GM19351 (cell line): ENCODE measurements around the gene URM1.

Experiments used
- ATAC-seq: cut with Tn5 transposase; IDR thresholded peaks from one replicate; pipeline ENCODE4 v1.9.1; 2021; ENCODE audit warnings: mild to moderate bottlenecking, moderate library complexity; ENCODE audit not compliant: unreplicated experiment

Gene URM1

DNA sequence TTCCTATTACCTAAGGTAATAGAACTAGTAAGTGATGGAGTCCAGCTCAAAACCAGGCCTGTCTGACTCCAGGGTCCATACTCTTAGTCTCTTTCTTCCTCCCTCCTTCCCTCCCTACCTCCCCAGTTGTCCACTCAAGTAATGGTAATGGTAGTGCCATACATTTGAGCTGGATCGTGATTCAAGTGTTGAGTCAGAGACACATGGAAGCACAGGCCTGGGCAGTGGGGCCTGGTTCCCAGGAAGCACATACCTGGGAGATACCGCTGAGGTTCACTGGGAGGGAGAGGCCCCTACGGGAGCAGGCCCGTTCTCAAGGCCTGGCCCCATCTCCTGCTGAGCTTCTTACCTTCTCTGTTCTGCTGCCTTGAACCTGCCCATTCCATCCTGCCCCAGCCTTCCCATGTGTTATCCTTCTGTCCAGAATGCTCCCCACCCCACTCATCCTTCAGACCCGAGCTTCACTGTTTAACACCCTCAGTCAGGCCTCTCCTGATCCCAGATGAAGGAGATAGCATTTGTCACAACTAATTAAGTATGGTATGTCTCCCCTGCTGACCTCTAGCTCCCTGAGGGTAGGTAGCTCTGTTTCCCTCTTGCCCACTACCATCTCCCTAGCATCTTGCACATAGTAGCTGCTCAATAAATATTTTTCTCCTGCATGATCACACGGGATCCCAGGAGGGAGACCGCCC lies 13.8 kb downstream of the URM1 start:
- ATAC-seq, result no peak

GRCh38 chr9:128385496-128386460 lies 14.6 kb downstream of the URM1 start:
- ATAC-seq, result no peak

DNA sequence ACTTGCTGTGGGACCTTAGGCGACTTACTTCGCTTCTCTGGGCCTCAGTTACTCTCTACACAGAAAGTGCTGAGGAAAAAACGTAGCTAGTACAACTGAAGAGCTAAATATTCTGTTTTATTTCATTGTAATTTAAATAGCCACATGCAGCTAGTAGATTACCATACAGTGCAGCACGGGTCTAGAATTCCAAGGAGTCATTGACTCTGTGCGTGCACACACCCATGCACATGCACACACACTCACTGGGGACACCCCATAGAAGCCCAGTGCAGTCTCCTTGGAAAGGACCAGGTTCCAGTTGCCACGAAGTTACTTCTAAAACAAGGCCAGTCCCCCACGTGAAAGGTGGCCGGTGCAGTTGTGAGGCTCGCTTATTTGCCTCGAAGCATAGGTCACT lies 17.0 kb downstream of the URM1 start:
- no peak for ATAC-seq

GRCh38 chr9:128389395-128390149 lies 18.4 kb downstream of the URM1 start:
- ATAC-seq, result no peak

GRCh38 chr9:128390150-128390812 lies 19.1 kb downstream of the URM1 start:
- no peak for ATAC-seq

DNA sequence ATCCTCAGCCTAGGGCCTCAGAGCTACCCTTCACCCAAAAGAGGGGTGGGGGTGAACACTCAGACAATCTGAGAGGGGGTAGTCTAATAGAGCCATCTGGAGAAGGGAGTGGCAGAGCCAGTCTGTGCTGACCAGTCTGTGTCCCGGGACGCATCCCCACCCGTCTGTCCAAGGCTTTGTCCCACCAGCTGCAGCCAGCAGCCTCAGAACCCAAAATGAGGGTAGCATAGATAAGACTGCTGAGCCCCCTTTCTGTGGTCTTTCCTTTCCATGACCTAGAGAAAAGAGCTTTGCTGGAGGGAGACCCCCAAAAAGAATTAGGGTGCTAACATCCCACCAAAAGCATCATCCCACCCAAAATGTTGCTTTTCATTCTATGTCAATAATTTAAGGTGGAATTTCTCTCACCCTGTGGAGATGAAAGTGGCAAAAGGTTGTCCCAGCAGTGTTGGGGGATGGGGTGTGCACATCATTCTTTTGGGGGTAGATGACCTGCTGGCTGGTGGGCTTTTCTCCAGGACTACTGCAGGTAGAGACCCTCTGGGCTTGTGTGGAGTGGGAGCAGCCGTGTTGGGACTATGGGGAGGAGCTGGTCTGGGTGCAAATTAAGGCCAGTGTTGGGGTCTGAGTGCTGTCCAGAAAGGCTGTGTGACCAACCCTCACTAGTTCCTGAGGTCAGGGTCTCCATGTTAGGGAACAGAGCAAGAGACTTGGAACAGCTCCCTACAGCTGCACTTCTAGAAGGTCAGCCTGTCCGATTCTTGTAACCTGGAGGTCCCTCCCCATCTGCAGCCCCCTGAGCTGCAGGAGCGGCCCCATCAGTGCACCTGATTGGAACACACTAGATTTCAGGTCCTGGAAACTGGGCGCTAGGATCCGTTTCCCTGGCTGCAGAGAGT lies 19.9 kb downstream of the URM1 start:
- no peak for ATAC-seq

GRCh38 chr9:128391956-128392301 lies 20.8 kb downstream of the URM1 start:
- no peak for ATAC-seq

GRCh38 chr9:128392302-128393144 lies 21.3 kb downstream of the URM1 start:
- no peak for ATAC-seq

GRCh38 chr9:128393145-128393775 lies 22.1 kb downstream of the URM1 start:
- ATAC-seq, result no peak

DNA sequence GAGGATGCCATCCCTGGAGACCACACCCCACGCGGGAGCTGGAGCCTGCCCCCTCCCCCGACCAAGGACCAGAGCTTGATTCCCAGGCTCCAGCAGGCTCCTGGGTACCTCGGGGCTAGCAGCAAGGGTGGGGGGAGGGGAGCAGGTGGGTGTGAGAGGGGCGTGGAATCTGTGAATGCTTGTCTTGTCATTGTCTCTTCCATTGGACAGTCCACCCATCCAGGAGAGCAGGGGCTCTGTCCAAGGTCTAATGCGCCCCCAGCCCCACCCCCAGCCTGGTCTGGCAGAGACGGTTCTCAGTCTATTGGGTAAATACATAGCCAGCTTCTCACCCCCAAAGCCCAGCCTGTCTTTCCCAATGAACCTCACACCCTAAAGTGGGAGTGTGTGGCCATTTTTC lies 22.8 kb downstream of the URM1 start:
- ATAC-seq, result no peak

DNA sequence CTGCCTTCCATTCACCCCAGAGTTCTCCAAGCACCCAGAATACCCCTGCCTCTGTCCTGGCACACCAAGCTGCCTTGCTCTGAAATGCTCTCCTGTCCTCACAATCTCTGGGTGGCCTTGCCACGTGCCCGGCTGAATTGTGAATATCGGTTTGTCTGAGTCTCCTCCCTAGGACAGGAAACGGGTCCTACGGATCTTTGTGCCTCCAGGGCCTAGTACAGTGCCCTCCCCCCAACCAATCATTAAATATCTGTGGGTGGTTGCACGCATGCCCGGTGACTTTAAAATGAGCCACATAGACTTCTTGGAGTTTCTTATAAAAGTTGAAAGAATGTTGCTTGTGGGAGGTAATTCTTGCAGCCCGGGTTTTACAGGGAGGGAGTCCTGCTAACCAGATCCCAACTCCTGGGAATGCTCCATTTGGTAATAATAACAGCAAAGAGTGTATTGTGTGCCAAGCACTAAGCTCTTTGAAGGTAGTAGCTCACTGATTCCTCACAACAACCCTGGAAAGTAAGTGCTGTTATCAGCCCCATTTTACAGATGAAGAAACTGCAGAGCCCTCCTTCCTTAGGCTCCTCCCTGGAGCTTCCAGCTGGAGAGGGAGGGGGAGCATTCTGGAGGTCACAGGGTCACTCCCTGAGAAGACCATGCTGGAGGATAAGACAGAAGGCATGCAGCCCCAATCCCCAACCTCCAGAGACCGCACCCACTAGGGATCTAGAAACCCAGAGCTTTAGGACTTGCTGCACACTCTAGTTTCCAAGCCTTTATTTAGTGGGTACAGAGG lies 23.4 kb downstream of the URM1 start:
- no peak for ATAC-seq

DNA sequence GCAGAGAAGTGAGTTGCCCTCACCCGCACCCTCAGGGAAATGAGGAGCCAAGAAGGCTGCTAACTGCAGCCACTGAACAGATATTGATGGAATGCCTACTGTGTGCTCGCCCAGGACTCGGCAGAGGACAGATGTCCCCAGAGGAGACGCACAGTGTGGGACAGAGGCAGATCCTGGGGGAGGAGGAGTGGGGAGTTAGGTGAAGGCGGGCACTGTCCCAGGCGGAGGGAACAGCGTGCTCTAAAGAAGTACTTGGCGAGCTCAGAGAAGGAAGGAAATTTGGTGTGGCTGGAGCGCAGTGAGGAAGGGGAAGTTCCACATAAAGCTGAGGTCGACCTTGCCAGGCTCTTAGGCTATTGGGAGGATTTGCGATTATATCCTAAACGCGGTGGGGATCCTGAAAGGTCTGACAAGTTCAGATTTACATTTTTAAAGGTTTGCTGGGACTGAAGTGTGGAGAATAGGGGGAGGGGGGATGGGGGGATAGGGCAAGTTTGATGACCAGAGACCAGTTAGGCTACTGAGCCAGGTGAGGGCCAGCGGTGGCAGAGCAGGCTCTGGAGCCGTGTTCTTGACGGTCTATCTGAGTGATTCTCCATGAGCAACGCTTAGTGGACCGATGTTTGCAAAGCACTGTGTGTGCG lies 25.9 kb downstream of the URM1 start:
- ATAC-seq, result no peak

- ATAC-seq, result no peak
These were observed 26.7 kb downstream of the URM1 start for GRCh38 chr9:128397831-128398230.

GRCh38 chr9:128399861-128400260 lies 28.7 kb downstream of the URM1 start:
- ATAC-seq, result no peak

GRCh38 chr9:128404560-128404959 lies 33.4 kb downstream of the URM1 start:
- ATAC-seq, result no peak

GRCh38 chr9:128405077-128405779 lies 34.1 kb downstream of the URM1 start:
- no peak for ATAC-seq

DNA sequence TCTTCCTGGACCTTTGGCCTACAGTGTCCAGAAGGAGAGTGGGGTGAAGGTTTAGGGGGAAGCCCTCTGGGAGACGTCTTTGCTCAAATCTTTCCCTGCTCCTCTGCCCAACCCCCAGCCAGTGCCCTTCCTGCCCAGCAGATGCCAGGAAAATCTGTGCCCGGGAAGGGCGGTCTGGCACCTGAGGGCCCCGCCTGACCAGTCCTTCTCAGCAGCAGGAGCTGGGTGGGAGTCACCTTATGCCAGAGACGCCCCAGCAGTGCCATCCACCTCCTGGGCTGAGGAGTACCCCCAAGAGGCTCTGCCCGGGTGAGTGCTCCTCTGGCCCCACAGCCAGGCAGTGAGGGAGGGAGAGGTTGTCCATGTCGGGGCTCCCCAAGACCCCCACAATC lies 34.6 kb downstream of the URM1 start:
- no peak for ATAC-seq
